ENCODE measurements around the gene ST6GAL2. TPM values are rescaled to one million over a fixed set of nuclear protein-coding genes. Genes with fewer than 3 reads are reported as not detected.

Gene ST6GAL2
- total RNA-seq, 3 donors from 2014 or later: 2.3 to 2.8 TPM; not detected in 1

- Histone ChIP-seq H3K4me1 (no peaks in the 10 kb centered on the region), H3K36me3 (no peaks in the 10 kb centered on the region), H3K4me3 (no peak overlapping the region), H3K9me3 (peaks cover 5 to 9% of the 10 kb centered on the region in 2 donors), H3K27me3 (no peaks in the 10 kb centered on the region), H3K27ac (no peak overlapping the region)
- TF ChIP-seq POLR2A (IDR thresholded peaks at IDR 0.05) (no peak), CTCF (IDR thresholded peaks at IDR 0.05) (no peak), POLR2AphosphoS5 (IDR thresholded peaks at IDR 0.05) (no peak)
- intact Hi-C loops (cut with DNase I; ENCODE audit: low total_unique reads): no loop called here
- no peak for DNase-seq (ENCODE audit: low spot score in 2 of 2)
These were observed 22.6 kb downstream of the ST6GAL2 start for GRCh38 chr2:106863387-106863786.

- Histone ChIP-seq H3K27ac (no peak overlapping the region), H3K4me3 (no peak overlapping the region), H3K27me3 (no peaks in the 10 kb centered on the region), H3K9me3 (peaks cover 5 to 11% of the 10 kb centered on the region in 2 donors), H3K36me3 (no peaks in the 10 kb centered on the region), H3K4me1 (no peaks in the 10 kb centered on the region)
- no peak for DNase-seq (ENCODE audit: low spot score in 2 of 2)
- intact Hi-C loops (cut with DNase I; ENCODE audit: low total_unique reads): no loop called here
- TF ChIP-seq POLR2AphosphoS5 (IDR thresholded peaks at IDR 0.05) (no peak), POLR2A (IDR thresholded peaks at IDR 0.05) (no peak), CTCF (IDR thresholded peaks at IDR 0.05) (no peak)
These were observed 26.5 kb downstream of the ST6GAL2 start for GRCh38 chr2:106859498-106859897.

- no peak for DNase-seq (ENCODE audit: low spot score in 2 of 2)
- no peak for TF ChIP-seq POLR2AphosphoS5 (IDR thresholded peaks at IDR 0.05)
- no peak for TF ChIP-seq POLR2A (IDR thresholded peaks at IDR 0.05)
- no peak for TF ChIP-seq CTCF (IDR thresholded peaks at IDR 0.05)
- intact Hi-C loops (cut with DNase I; ENCODE audit: low total_unique reads): no loop called here
- H3K4me1 ChIP-seq: no peaks in the 10 kb centered on the region
- H3K27me3 ChIP-seq: no peaks in the 10 kb centered on the region
- no peak overlapping the region for H3K27ac ChIP-seq
- H3K36me3 ChIP-seq: no peaks in the 10 kb centered on the region
- peaks cover 5 to 11% of the 10 kb centered on the region in 2 donors for H3K9me3 ChIP-seq
- no peak overlapping the region for H3K4me3 ChIP-seq
These were observed 27.2 kb downstream of the ST6GAL2 start for GRCh38 chr2:106858810-106859209.

- peaks cover 5 to 11% of the 10 kb centered on the region in 2 donors for H3K9me3 ChIP-seq
- H3K36me3 ChIP-seq: no peaks in the 10 kb centered on the region
- no peak for DNase-seq (ENCODE audit: low spot score in 2 of 2)
- H3K4me1 ChIP-seq: no peaks in the 10 kb centered on the region
- intact Hi-C loops (cut with DNase I; ENCODE audit: low total_unique reads): no loop called here
- H3K27me3 ChIP-seq: no peaks in the 10 kb centered on the region
- H3K4me3 ChIP-seq: no peak overlapping the region
- no peak overlapping the region for H3K27ac ChIP-seq
- TF ChIP-seq CTCF (IDR thresholded peaks at IDR 0.05) (no peak), POLR2A (IDR thresholded peaks at IDR 0.05) (no peak), POLR2AphosphoS5 (IDR thresholded peaks at IDR 0.05) (no peak)
These were observed 28.0 kb downstream of the ST6GAL2 start for GRCh38 chr2:106857882-106858478.

- H3K27me3 ChIP-seq: no peaks in the 10 kb centered on the region
- no peaks in the 10 kb centered on the region for H3K4me1 ChIP-seq
- no peak overlapping the region for H3K27ac ChIP-seq
These were observed 32.3 kb downstream of the ST6GAL2 start for GRCh38 chr2:106853631-106854030.

More at GRCh38 chr2:106853631-106854030, 32.3 kb downstream of the ST6GAL2 start:
- intact Hi-C loops (cut with DNase I; ENCODE audit: low total_unique reads): no loop called here
- H3K36me3 ChIP-seq: no peaks in the 10 kb centered on the region
- TF ChIP-seq CTCF (IDR thresholded peaks at IDR 0.05) (no peak), POLR2AphosphoS5 (IDR thresholded peaks at IDR 0.05) (no peak), POLR2A (IDR thresholded peaks at IDR 0.05) (no peak)
- peaks cover 2 to 4% of the 10 kb centered on the region in 2 donors for H3K9me3 ChIP-seq
- no peak overlapping the region for H3K4me3 ChIP-seq
- no peak for DNase-seq (ENCODE audit: low spot score in 2 of 2)

Data from breast epithelium (tissue), 4 donors.